GF-D8 (cell line): ENCODE measurements around the gene DISC1.

Experiments
- DNase-seq: peaks from one replicate; lab custom pipeline; 2025; lab: John Stamatoyannopoulos, UW

The DISC1 gene

GRCh38 chr1:231818337-231818736 lies 191.7 kb downstream of the DISC1 start:
- DNase-seq: no peak

- DNase-seq: no peak
Observed at GRCh38 chr1:231821281-231821680, 194.7 kb downstream of the DISC1 start.

- DNase-seq: no peak
Observed at GRCh38 chr1:231822041-231822440, 195.5 kb downstream of the DISC1 start.

GRCh38 chr1:231826566-231826965 lies 200.0 kb downstream of the DISC1 start:
- no peak for DNase-seq

- DNase-seq: no peak
Observed at GRCh38 chr1:231827337-231828105, 200.9 kb downstream of the DISC1 start.

GRCh38 chr1:231828182-231828920 lies 201.8 kb downstream of the DISC1 start:
- DNase-seq: no peak

- DNase-seq: no peak
Observed at GRCh38 chr1:231829332-231829731, 202.7 kb downstream of the DISC1 start.

- DNase-seq: no peak
Observed at GRCh38 chr1:231836227-231836893, 209.8 kb downstream of the DISC1 start.

- DNase-seq: no peak
Observed at GRCh38 chr1:231838521-231838920, 211.9 kb downstream of the DISC1 start.

GRCh38 chr1:231839999-231840398 lies 213.4 kb downstream of the DISC1 start:
- DNase-seq: no peak

GRCh38 chr1:231841616-231842344 lies 215.2 kb downstream of the DISC1 start:
- DNase-seq: no peak

GRCh38 chr1:231842441-231842840 lies 215.9 kb downstream of the DISC1 start:
- DNase-seq: no peak

- DNase-seq: no peak
Observed at GRCh38 chr1:231844986-231845502, 218.5 kb downstream of the DISC1 start.

GRCh38 chr1:231847612-231848397 lies 221.2 kb downstream of the DISC1 start:
- no peak for DNase-seq

- DNase-seq: no peak
Observed at GRCh38 chr1:231849981-231850380, 223.4 kb downstream of the DISC1 start.

- no peak for DNase-seq
Observed at GRCh38 chr1:231850786-231851185, 224.2 kb downstream of the DISC1 start.

GRCh38 chr1:231853588-231854207 lies 227.1 kb downstream of the DISC1 start:
- DNase-seq: no peak

GRCh38 chr1:231855361-231855760 lies 228.8 kb downstream of the DISC1 start:
- DNase-seq: no peak

GRCh38 chr1:231855926-231856325 lies 229.3 kb downstream of the DISC1 start:
- DNase-seq: no peak

GRCh38 chr1:231856426-231856825 lies 229.8 kb downstream of the DISC1 start:
- DNase-seq: no peak

GRCh38 chr1:231856894-231857293 lies 230.3 kb downstream of the DISC1 start:
- no peak for DNase-seq
